Panc1 (cell line): ENCODE data around the gene CHST12. TPM values are rescaled to one million over a fixed set of nuclear protein-coding genes. Genes with fewer than 3 reads are reported as not detected.
"Not testable (repeated sequence)": the region's sequence is repeated elsewhere in the genome, so short reads cannot be mapped to it uniquely, and the experiment has no call there.

Experiments
- ATAC-seq: fragments of 200-7000 bp; cut with Tn5 transposase; 2 replicates; pipeline ENCODE4 v1.9.1; 2020; ENCODE audit warnings: mild to moderate bottlenecking, moderate library complexity
- BruUV-seq: library from RNA; stranded (reverse); fragments of 400-500 nt; replicated peaks from 2 replicates; lab custom pipeline; 2021; lab: Mats Ljungman, UMichigan
- CTCF ChIA-PET: fragments of 300-600 bp; sonication (Branson Sonifier 250); formaldehyde crosslinking; loops from one replicate; lab custom pipeline; 2022; ENCODE audit warnings: antibody characterized with exemption; lab: Charles Lee
- POLR2A ChIA-PET: fragments of 300-600 bp; sonication (Branson Sonifier 250); formaldehyde crosslinking; loops from one replicate; lab custom pipeline; 2022; ENCODE audit warnings: antibody characterized with exemption; lab: Charles Lee
- DNase-seq: peaks from one replicate; pipeline ENCODE4 v3.0.0-alpha.2; 2010; ENCODE audit warnings: low read depth, low spot score
- H3K27ac ChIP-seq: 2 replicates; pipeline ENCODE4 v1.5.1; 2011; ENCODE audit warnings: mild to moderate bottlenecking, low read length, inconsistent platforms
- H3K27me3 ChIP-seq: fragments of 200-500 bp; sonication (Bioruptor generic); 2 replicates; pipeline ENCODE4 v1.6.0; 2014; ENCODE audit warnings: low read length, inconsistent platforms; ENCODE audit not compliant: control insufficient read depth, insufficient read depth
- H3K36me3 ChIP-seq: fragments of 200-500 bp; sonication (Bioruptor generic); 2 replicates; pipeline ENCODE4 v1.5.1; 2014; ENCODE audit warnings: inconsistent platforms, mild to moderate bottlenecking, low read length, moderate library complexity; ENCODE audit not compliant: control insufficient read depth, insufficient read depth
- H3K4me1 ChIP-seq: 2 replicates; pipeline ENCODE4 v1.5.1; 2011; ENCODE audit warnings: inconsistent platforms, mild to moderate bottlenecking, low read length, moderate library complexity; ENCODE audit not compliant: control insufficient read depth, insufficient read depth
- H3K4me3 ChIP-seq, 2 experiments: 2 replicates each; pipeline ENCODE4 v1.5.1; 2011 to 2012; ENCODE audit warnings: low read depth in 2 of 2, low read length in 2 of 2, mild to moderate bottlenecking in 2 of 2, inconsistent platforms in 1 of 2, moderate library complexity in 1 of 2
- H3K9me3 ChIP-seq: fragments of 200-500 bp; sonication (Bioruptor generic); 2 replicates; pipeline ENCODE4 v1.5.1; 2014; ENCODE audit warnings: low read depth, mild to moderate bottlenecking, inconsistent platforms, low read length, moderate library complexity; ENCODE audit not compliant: control insufficient read depth, insufficient read depth
- CTCF ChIP-seq: fragments of 450-650 bp; IDR thresholded peaks from 2 replicates; pipeline ENCODE4 v1.5.1; 2017; ENCODE audit warnings: mild to moderate bottlenecking
- POLR2AphosphoS5 ChIP-seq: IDR thresholded peaks from 2 replicates; pipeline ENCODE4 v1.6.1; 2012; ENCODE audit warnings: mild to moderate bottlenecking, low read depth, low read length, moderate library complexity
- REST ChIP-seq, 2 experiments: IDR thresholded peaks; 2 replicates each; pipeline ENCODE4 v1.6.1; 2011 to 2012; ENCODE audit warnings: low read depth in 2 of 2, control low read depth in 1 of 2, low read length in 1 of 2, mild to moderate bottlenecking in 1 of 2, moderate library complexity in 1 of 2; ENCODE audit not compliant: insufficient read depth in 1 of 2
- SIN3A ChIP-seq: IDR thresholded peaks from 2 replicates; pipeline ENCODE4 v1.6.1; 2012; ENCODE audit warnings: low read depth, mild to moderate bottlenecking, low read length, moderate library complexity, borderline replicate concordance; ENCODE audit not compliant: insufficient read depth
- TCF7L2 ChIP-seq: IDR thresholded peaks from 2 replicates; pipeline ENCODE4 v1.6.1; 2011; ENCODE audit warnings: mild to moderate bottlenecking, low read depth, low read length, inconsistent platforms
- in situ Hi-C: cut with HindIII; loops from 2 replicates; pipeline ENCODE4 v1.10.0; 2016; ENCODE audit warnings: low sequenced_read_pairs, low pct_unique_long_range_greater_than_20kb
- intact Hi-C: fragments of 100-400 bp; cut with micrococcal nuclease; formaldehyde crosslinking; loops from one replicate; pipeline ENCODE4 v1.10.0; 2022; ENCODE audit not compliant: unreplicated experiment
- total RNA-seq: library from RNA; stranded (reverse); gene quantifications from one replicate; pipeline ENCODE4 v1.2.1, GENCODE V29; 2021; ENCODE audit not compliant: unreplicated experiment

Gene CHST12
- total RNA-seq, 1 experiment from 2014 or later: 48.3 TPM

GRCh38 chr7:2452643-2453270 is 49.3 kb downstream of the CHST12 start:
- DNase-seq (no peak), ATAC-seq (no peak)
- no peak overlapping the region for H3K27ac ChIP-seq
- in situ Hi-C loops (no loop called here), intact Hi-C loops (loop anchor here (10.0 kb wide), 1 partner anchor 232 kb away; the partner anchor contains the start of gene AMZ1)
- H3K27me3 ChIP-seq: no peaks in the 10 kb centered on the region
- no peak overlapping the region for H3K4me3 ChIP-seq
- TF ChIP-seq SIN3A: no peak
- ChIA-PET CTCF (interaction anchor here (0.8 to 3.8 kb wide), 2 partner anchors 17 to 228 kb away, joined by 3 to 52 read pairs; no protein-coding TSS in a partner anchor), POLR2A (interaction anchor here (0.5 kb wide), 1 partner anchor 12 kb away, joined by 17 read pairs; no protein-coding TSS in a partner anchor)
- no TSS peak for BruUV-seq
- H3K36me3 ChIP-seq: no peaks in the 10 kb centered on the region
- peaks cover 18% of the 10 kb centered on the region for H3K4me1 ChIP-seq
- no peaks in the 10 kb centered on the region for H3K9me3 ChIP-seq

- H3K4me3 ChIP-seq, H3K27ac ChIP-seq, DNase-seq, ATAC-seq, BruUV-seq, H3K27me3 ChIP-seq, H3K9me3 ChIP-seq, in situ Hi-C loops, POLR2A ChIA-PET, H3K36me3 ChIP-seq: not testable (repeated sequence)
- intact Hi-C loops: loop anchor here (10.0 kb wide), 1 partner anchor 231 kb away; the partner anchor contains the start of gene AMZ1
- H3K4me1 ChIP-seq: peaks cover 18% of the 10 kb centered on the region
- CTCF ChIA-PET: interaction anchor here (0.7 to 0.8 kb wide), 2 partner anchors 15 to 988 kb away, joined by 5 to 9 read pairs; no protein-coding TSS in a partner anchor
These were observed 50.4 kb downstream of the CHST12 start for GRCh38 chr7:2453849-2454248.

GRCh38 chr7:2459674-2460073 is 56.3 kb downstream of the CHST12 start:
- in situ Hi-C loops: no loop called here
- no peak overlapping the region for H3K4me3 ChIP-seq
- no peaks in the 10 kb centered on the region for H3K9me3 ChIP-seq
- intact Hi-C loops: loop anchor here (10.0 kb wide), 1 partner anchor 225 kb away; the partner anchor contains the start of gene AMZ1
- ChIA-PET CTCF (interaction anchor here (0.7 kb wide), 1 partner anchor 9 kb away, joined by 3 read pairs; no protein-coding TSS in a partner anchor), POLR2A (no interaction called here)
- H3K36me3 ChIP-seq: no peaks in the 10 kb centered on the region
- ATAC-seq: peak; percentile 66
- TF ChIP-seq REST (IDR thresholded peaks at IDR 0.05; ENCODE audit: insufficient read depth in 1 of 2, low read depth in 2 of 2, low read length in 1 of 2) (no peak), POLR2AphosphoS5 (no peak), SIN3A (no peak), CTCF (no peak), TCF7L2 (no peak)
- no peak overlapping the region for H3K27ac ChIP-seq
- no peak for DNase-seq
- BruUV-seq: no TSS peak
- H3K27me3 ChIP-seq: no peaks in the 10 kb centered on the region
- no peaks in the 10 kb centered on the region for H3K4me1 ChIP-seq
